Activated naive CD4-positive, alpha-beta T cell treated with anti-CD3 and anti-CD28 coated beads, Interleukin-2, amount 50 U/mL, for 24 hours (primary cell): Measurements from ENCODE around the gene RNPEPL1.
A peak's percentile ranks its signal among the peaks of the same experiment; 100 is the strongest.

ENCODE experiments used
- H3K27ac Mint-ChIP-seq: one replicate; pipeline ENCODE4 v1.8.0; 2021; ENCODE audit warnings: mild to moderate bottlenecking, mixed read lengths
- H3K27me3 Mint-ChIP-seq: one replicate; pipeline ENCODE4 v1.8.0; 2021; ENCODE audit warnings: mixed read lengths
- H3K36me3 Mint-ChIP-seq: one replicate; pipeline ENCODE4 v1.8.0; 2021; ENCODE audit warnings: mixed read lengths
- H3K4me1 Mint-ChIP-seq: one replicate; pipeline ENCODE4 v1.8.0; 2021; ENCODE audit warnings: mixed read lengths
- H3K4me3 Mint-ChIP-seq: one replicate; pipeline ENCODE4 v1.8.0; 2021; ENCODE audit warnings: mild to moderate bottlenecking, mixed read lengths
- H3K9me3 Mint-ChIP-seq: one replicate; pipeline ENCODE4 v1.8.0; 2021; ENCODE audit warnings: mixed read lengths

The RNPEPL1 gene

GRCh38 chr2:240588006-240588655 lies 19.8 kb downstream of the RNPEPL1 start:
- Mint-ChIP-seq H3K4me1 (peaks cover 36% of the 10 kb centered on the region), H3K36me3 (no peaks in the 10 kb centered on the region), H3K27me3 (no peaks in the 10 kb centered on the region), H3K27ac (peak overlapping the region; percentile 8), H3K4me3 (peak overlapping the region; percentile 94), H3K9me3 (no peaks in the 10 kb centered on the region)

- no peaks in the 10 kb centered on the region for H3K27me3 Mint-ChIP-seq
- H3K4me1 Mint-ChIP-seq = peaks cover 33% of the 10 kb centered on the region
- H3K4me3 Mint-ChIP-seq = peak overlapping the region; percentile 94
- H3K9me3 Mint-ChIP-seq = no peaks in the 10 kb centered on the region
- H3K27ac Mint-ChIP-seq = peak overlapping the region; percentile 32
- H3K36me3 Mint-ChIP-seq = no peaks in the 10 kb centered on the region
Measured at GRCh38 chr2:240588669-240589068, 20.4 kb downstream of the RNPEPL1 start.

- Mint-ChIP-seq H3K36me3 (no peaks in the 10 kb centered on the region), H3K27ac (no peak overlapping the region), H3K27me3 (no peaks in the 10 kb centered on the region), H3K4me3 (no peak overlapping the region), H3K4me1 (peaks cover 30% of the 10 kb centered on the region), H3K9me3 (no peaks in the 10 kb centered on the region)
Measured at GRCh38 chr2:240589375-240589774, 21.1 kb downstream of the RNPEPL1 start.

- H3K4me1 Mint-ChIP-seq = peaks cover 24% of the 10 kb centered on the region
- H3K9me3 Mint-ChIP-seq = no peaks in the 10 kb centered on the region
- H3K27ac Mint-ChIP-seq = no peak overlapping the region
- no peaks in the 10 kb centered on the region for H3K36me3 Mint-ChIP-seq
- no peaks in the 10 kb centered on the region for H3K27me3 Mint-ChIP-seq
- H3K4me3 Mint-ChIP-seq = no peak overlapping the region
Measured at GRCh38 chr2:240589850-240590525, 21.7 kb downstream of the RNPEPL1 start.

GRCh38 chr2:240590681-240591111 lies 22.4 kb downstream of the RNPEPL1 start:
- Mint-ChIP-seq H3K4me1 (peaks cover 22% of the 10 kb centered on the region), H3K27me3 (no peaks in the 10 kb centered on the region), H3K9me3 (no peaks in the 10 kb centered on the region), H3K4me3 (no peak overlapping the region), H3K27ac (no peak overlapping the region), H3K36me3 (no peaks in the 10 kb centered on the region)

GRCh38 chr2:240591226-240591625 lies 22.9 kb downstream of the RNPEPL1 start:
- H3K27ac Mint-ChIP-seq = no peak overlapping the region
- no peaks in the 10 kb centered on the region for H3K9me3 Mint-ChIP-seq
- no peak overlapping the region for H3K4me3 Mint-ChIP-seq
- no peaks in the 10 kb centered on the region for H3K27me3 Mint-ChIP-seq
- H3K36me3 Mint-ChIP-seq = no peaks in the 10 kb centered on the region
- peaks cover 22% of the 10 kb centered on the region for H3K4me1 Mint-ChIP-seq

- no peak overlapping the region for H3K4me3 Mint-ChIP-seq
- H3K27ac Mint-ChIP-seq = no peak overlapping the region
- H3K36me3 Mint-ChIP-seq = no peaks in the 10 kb centered on the region
- H3K4me1 Mint-ChIP-seq = peaks cover 22% of the 10 kb centered on the region
- no peaks in the 10 kb centered on the region for H3K9me3 Mint-ChIP-seq
- H3K27me3 Mint-ChIP-seq = no peaks in the 10 kb centered on the region
Measured at GRCh38 chr2:240591784-240592183, 23.5 kb downstream of the RNPEPL1 start.

- Mint-ChIP-seq H3K36me3 (no peaks in the 10 kb centered on the region), H3K4me1 (peaks cover 11% of the 10 kb centered on the region), H3K4me3 (no peak overlapping the region), H3K27ac (no peak overlapping the region), H3K27me3 (no peaks in the 10 kb centered on the region), H3K9me3 (no peaks in the 10 kb centered on the region)
Measured at GRCh38 chr2:240593026-240593702, 24.9 kb downstream of the RNPEPL1 start.

GRCh38 chr2:240593703-240594451 lies 25.6 kb downstream of the RNPEPL1 start:
- Mint-ChIP-seq H3K27ac (no peak overlapping the region), H3K27me3 (no peaks in the 10 kb centered on the region), H3K4me3 (no peak overlapping the region), H3K36me3 (no peaks in the 10 kb centered on the region), H3K4me1 (peaks cover 4% of the 10 kb centered on the region), H3K9me3 (no peaks in the 10 kb centered on the region)

- H3K27ac Mint-ChIP-seq = no peak overlapping the region
- no peaks in the 10 kb centered on the region for H3K27me3 Mint-ChIP-seq
- H3K4me1 Mint-ChIP-seq = no peaks in the 10 kb centered on the region
- H3K4me3 Mint-ChIP-seq = no peak overlapping the region
- no peaks in the 10 kb centered on the region for H3K36me3 Mint-ChIP-seq
- no peaks in the 10 kb centered on the region for H3K9me3 Mint-ChIP-seq
Measured at GRCh38 chr2:240594511-240595380, 26.5 kb downstream of the RNPEPL1 start.

GRCh38 chr2:240595381-240596079 lies 27.2 kb downstream of the RNPEPL1 start:
- Mint-ChIP-seq H3K27me3 (no peaks in the 10 kb centered on the region), H3K9me3 (no peaks in the 10 kb centered on the region), H3K27ac (no peak overlapping the region), H3K4me3 (no peak overlapping the region), H3K4me1 (no peaks in the 10 kb centered on the region), H3K36me3 (no peaks in the 10 kb centered on the region)

GRCh38 chr2:240596080-240596460 lies 27.8 kb downstream of the RNPEPL1 start:
- Mint-ChIP-seq H3K9me3 (no peaks in the 10 kb centered on the region), H3K27ac (no peak overlapping the region), H3K27me3 (no peaks in the 10 kb centered on the region), H3K36me3 (no peaks in the 10 kb centered on the region), H3K4me1 (no peaks in the 10 kb centered on the region), H3K4me3 (no peak overlapping the region)

GRCh38 chr2:240596491-240596931 lies 28.2 kb downstream of the RNPEPL1 start:
- Mint-ChIP-seq H3K36me3 (no peaks in the 10 kb centered on the region), H3K4me1 (no peaks in the 10 kb centered on the region), H3K9me3 (no peaks in the 10 kb centered on the region), H3K27ac (no peak overlapping the region), H3K27me3 (no peaks in the 10 kb centered on the region), H3K4me3 (no peak overlapping the region)

GRCh38 chr2:240597054-240597418 lies 28.8 kb downstream of the RNPEPL1 start:
- Mint-ChIP-seq H3K4me3 (no peak overlapping the region), H3K36me3 (no peaks in the 10 kb centered on the region), H3K9me3 (no peaks in the 10 kb centered on the region), H3K4me1 (no peaks in the 10 kb centered on the region), H3K27ac (no peak overlapping the region), H3K27me3 (no peaks in the 10 kb centered on the region)
